ENCODE data around the gene CCDC195. TPM values are rescaled to one million over a fixed set of nuclear protein-coding genes. Genes with fewer than 3 reads are reported as not detected.
"Not testable (repeated sequence)": the region's sequence is repeated elsewhere in the genome, so short reads cannot be mapped to it uniquely, and the experiment has no call there.

The CCDC195 gene
- total RNA-seq, 1 donor from 2014 or later: not detected

DNA sequence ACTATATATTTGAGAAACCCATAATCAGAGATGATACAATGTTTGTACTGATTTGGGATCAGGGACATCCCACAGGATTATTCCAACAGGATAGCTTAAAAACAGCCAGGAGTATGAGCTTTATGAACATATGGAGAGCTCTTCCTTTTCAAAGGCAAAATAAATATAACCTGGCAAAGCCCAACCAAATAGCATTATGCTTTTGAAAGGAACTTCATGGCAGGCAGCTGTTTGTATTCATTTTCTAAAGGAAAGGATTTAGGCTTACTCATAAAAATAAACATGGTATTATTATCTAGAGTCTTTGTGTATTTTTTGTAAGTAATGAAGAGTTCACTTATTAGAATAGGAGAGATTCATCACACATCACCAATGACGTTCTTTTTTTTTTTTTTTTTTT, 44.4 kb downstream of the CCDC195 start:
- TF ChIP-seq, protein P1, sequence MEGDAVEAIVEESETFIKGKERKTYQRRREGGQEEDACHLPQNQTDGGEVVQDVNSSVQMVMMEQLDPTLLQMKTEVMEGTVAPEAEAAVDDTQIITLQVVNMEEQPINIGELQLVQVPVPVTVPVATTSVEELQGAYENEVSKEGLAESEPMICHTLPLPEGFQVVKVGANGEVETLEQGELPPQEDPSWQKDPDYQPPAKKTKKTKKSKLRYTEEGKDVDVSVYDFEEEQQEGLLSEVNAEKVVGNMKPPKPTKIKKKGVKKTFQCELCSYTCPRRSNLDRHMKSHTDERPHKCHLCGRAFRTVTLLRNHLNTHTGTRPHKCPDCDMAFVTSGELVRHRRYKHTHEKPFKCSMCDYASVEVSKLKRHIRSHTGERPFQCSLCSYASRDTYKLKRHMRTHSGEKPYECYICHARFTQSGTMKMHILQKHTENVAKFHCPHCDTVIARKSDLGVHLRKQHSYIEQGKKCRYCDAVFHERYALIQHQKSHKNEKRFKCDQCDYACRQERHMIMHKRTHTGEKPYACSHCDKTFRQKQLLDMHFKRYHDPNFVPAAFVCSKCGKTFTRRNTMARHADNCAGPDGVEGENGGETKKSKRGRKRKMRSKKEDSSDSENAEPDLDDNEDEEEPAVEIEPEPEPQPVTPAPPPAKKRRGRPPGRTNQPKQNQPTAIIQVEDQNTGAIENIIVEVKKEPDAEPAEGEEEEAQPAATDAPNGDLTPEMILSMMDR (IDR thresholded peaks at IDR 0.05; ENCODE audit: insufficient read depth, low read length, severe bottlenecking): no peak
- Histone ChIP-seq H3K36me3 (ENCODE audit: control insufficient read depth, insufficient read depth, low read length) (no peaks in the 10 kb centered on the region), H3K4me3 (ENCODE audit: low read depth, low read length) (no peak overlapping the region), H3K27me3 (ENCODE audit: control insufficient read depth, insufficient read depth, low read length) (no peaks in the 10 kb centered on the region)
- FAIRE-seq: no peak
- no peak for DNase-seq (ENCODE audit: low read depth)

DNA sequence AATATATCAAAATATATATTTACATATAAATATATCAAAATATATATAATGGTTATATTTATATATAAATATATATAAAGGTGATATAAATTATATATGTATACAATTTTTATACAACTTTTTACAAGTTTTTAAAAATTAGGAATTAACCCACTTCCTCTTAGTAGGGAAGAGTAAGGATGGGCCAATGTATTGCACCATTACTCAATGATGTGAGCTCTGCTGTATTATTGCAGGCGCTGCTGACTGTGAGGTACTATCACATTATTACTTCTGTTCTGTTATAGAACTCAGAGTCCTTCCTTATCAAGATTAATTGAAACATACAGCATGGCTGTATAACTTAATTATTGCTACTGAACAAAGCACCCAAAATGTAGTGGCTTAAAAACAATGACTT, 46.0 kb downstream of the CCDC195 start:
- no peak for FAIRE-seq
- Histone ChIP-seq H3K27me3 (ENCODE audit: control insufficient read depth, insufficient read depth, low read length) (no peaks in the 10 kb centered on the region), H3K4me3 (ENCODE audit: low read depth, low read length) (no peak overlapping the region), H3K36me3 (ENCODE audit: control insufficient read depth, insufficient read depth, low read length) (no peaks in the 10 kb centered on the region)
- no peak for DNase-seq (ENCODE audit: low read depth)
- TF ChIP-seq, protein P1 (IDR thresholded peaks at IDR 0.05; ENCODE audit: insufficient read depth, low read length, severe bottlenecking): no peak

DNA sequence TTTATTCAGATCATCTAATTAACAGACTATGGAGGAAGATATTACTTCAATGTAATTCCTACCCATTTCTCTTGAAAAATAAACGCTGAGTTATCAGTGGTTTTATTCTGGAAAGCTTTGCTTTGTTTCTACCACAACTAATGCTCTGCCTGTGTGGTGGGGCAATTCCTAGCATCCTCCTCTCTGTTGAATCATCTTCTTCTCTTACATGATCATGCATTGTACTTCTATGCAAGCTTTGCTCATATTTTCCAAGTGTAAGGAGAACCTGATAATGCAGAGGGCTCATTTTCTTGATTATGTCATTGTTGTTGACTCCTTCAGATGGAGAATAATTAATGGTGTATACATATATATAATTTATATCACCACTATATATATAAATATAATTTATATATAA, 46.7 kb downstream of the CCDC195 start:
- TF ChIP-seq, protein P1 (IDR thresholded peaks at IDR 0.05; ENCODE audit: insufficient read depth, low read length, severe bottlenecking): no peak
- FAIRE-seq (no peak), DNase-seq (ENCODE audit: low read depth) (no peak)
- Histone ChIP-seq H3K27me3 (ENCODE audit: control insufficient read depth, insufficient read depth, low read length) (no peaks in the 10 kb centered on the region), H3K36me3 (ENCODE audit: control insufficient read depth, insufficient read depth, low read length) (no peaks in the 10 kb centered on the region), H3K4me3 (ENCODE audit: low read depth, low read length) (no peak overlapping the region)

DNA sequence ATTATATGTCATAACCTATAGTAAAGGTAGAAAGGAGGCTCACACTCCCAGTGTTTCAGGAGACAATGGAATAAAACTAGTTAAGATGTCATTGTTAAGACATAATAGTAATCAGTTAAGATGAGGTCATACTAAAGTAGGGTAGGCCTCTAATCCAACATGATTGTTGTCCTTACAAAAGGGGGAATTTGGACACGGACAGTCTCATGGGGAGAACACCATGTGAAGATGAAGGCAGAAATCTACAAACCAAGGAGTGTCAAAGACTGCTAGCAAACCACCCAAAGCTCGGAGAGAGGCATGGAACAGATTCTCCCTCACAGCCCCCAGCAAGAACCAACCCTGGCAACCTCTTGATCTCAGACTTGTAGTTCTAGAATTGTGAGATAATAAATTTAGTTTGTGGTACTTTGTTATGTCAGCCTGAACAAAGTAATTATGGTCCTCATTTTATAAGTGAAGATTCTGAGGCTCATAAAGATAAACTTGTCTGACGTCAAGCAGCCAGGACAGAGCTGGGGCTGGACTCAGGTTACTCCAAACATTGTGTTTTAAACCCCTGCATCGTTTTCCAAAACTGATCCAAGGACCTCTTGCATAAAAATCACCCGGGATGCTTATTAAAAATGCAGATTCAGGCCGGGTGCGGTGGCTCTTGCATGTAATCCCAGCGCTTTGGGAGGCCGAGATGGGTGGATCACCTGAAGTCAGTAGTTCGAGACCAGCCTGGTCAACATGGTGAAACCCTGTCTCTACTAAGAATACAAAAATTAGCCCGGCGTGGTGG, 47.8 kb downstream of the CCDC195 start:
- H3K27me3 ChIP-seq (ENCODE audit: control insufficient read depth, insufficient read depth, low read length): no peaks in the 10 kb centered on the region
- DNase-seq (ENCODE audit: low read depth) (no peak), FAIRE-seq (no peak)
- H3K36me3 ChIP-seq (ENCODE audit: control insufficient read depth, insufficient read depth, low read length): no peaks in the 10 kb centered on the region
- TF ChIP-seq, protein P1 (IDR thresholded peaks at IDR 0.05; ENCODE audit: insufficient read depth, low read length, severe bottlenecking): no peak
- H3K4me3 ChIP-seq (ENCODE audit: low read depth, low read length): no peak overlapping the region

DNA sequence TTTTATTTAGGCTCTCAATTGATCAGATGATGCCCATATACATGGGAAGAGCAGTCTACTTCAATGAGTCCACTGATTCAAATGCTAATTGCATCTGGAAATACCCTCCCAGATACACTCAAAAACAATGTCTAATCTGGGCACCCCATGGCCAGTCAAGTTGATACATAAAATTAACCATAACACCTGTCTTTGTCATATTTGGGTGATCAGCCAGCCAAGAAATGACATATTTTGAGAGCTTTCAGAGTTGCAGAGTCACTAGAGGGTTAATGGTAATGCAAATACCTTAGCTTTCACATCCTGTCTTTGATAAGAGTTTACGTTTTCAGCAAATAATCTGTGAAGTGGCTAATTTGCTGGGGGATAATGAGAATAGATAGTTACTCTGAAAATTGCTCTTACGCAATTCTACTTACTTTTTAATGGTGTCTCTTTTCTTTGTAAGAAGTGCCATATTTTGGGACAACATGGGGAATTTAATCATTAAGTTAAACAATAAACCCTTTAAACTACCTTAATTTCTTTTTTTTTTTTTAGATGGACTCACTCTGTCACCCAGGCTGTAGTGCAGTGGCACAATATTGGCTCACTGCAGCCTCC, 49.1 kb downstream of the CCDC195 start:
- Histone ChIP-seq H3K27me3 (ENCODE audit: control insufficient read depth, insufficient read depth, low read length) (no peaks in the 10 kb centered on the region), H3K4me3 (ENCODE audit: low read depth, low read length) (no peak overlapping the region), H3K36me3 (ENCODE audit: control insufficient read depth, insufficient read depth, low read length) (no peaks in the 10 kb centered on the region)
- no peak for DNase-seq (ENCODE audit: low read depth)
- FAIRE-seq: no peak
- TF ChIP-seq, protein P1 (IDR thresholded peaks at IDR 0.05; ENCODE audit: insufficient read depth, low read length, severe bottlenecking): no peak

DNA sequence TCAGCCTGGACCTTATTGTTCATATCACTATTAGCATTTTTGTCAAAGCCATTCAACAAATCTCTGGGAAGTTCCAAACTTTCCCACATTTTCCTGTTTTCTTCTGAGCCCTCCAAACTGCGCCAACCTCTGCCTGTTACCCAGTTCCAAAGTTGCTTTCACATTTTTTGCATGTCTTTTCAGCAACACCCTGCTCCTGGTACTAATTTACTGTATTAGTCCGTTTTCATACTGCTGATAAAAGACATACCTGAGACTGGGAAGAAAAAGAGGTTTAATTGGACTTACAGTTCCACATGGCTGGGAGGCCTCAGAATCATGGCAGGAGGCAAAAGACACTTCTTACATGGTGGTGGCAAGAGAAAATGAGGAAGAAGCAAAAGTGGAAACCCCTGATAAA, 52.8 kb downstream of the CCDC195 start:
- H3K27me3 ChIP-seq (ENCODE audit: control insufficient read depth, insufficient read depth, low read length); FAIRE-seq; DNase-seq (ENCODE audit: low read depth); H3K4me3 ChIP-seq (ENCODE audit: low read depth, low read length); H3K36me3 ChIP-seq (ENCODE audit: control insufficient read depth, insufficient read depth, low read length): not testable (repeated sequence)

DNA sequence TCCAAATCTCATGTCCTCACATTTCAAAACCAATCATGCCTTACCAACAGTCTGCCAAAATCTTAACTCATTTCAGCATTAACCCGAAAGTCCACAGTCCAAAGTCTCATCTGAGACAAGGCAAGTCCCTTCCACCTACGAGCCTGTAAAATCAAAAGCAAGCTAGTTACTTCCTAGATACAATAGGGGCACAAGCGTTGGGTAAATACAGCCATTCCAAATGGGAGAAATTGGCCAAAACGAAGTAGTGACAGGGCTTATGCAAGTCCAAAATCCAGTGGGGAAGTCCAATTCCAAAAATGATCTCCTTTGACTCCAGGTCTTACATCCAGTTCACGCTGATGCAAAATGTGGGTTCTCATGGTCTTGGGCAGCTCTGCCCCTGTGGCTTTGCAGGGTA, 54.5 kb downstream of the CCDC195 start:
- not testable (repeated sequence) for H3K4me3 ChIP-seq (ENCODE audit: low read depth, low read length); H3K36me3 ChIP-seq (ENCODE audit: control insufficient read depth, insufficient read depth, low read length); FAIRE-seq; H3K27me3 ChIP-seq (ENCODE audit: control insufficient read depth, insufficient read depth, low read length); DNase-seq (ENCODE audit: low read depth)

Data from bronchial epithelial cell (primary cell).